ENCODE measurements around the gene SUGCT. TPM values are rescaled to one million over a fixed set of nuclear protein-coding genes. Genes with fewer than 3 reads are reported as not detected.

SUGCT gene
- total and polyA plus RNA-seq, 2 of the 13 experiments (the other 11 are each of a cell fraction or from before 2014, with no cell fraction given) = 10.1 to 22.2 TPM

DNA sequence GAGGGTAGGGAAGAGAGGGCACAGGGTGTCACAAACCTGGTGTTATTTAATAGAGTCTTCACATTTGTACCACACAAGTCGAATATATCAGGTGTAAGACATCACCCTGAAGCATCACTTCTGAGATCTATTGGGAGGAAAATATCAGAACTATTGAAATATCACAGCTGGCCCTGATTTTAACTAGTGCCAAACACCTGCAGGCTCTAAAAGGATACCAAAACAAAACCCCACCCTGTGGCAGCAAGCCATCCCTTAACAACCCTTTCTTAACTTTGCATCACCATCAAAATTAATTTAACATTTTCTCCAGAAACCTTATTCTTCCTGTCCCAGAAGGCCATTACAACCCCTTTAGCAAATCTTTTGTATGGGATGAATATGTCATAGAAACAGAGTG lies 365.4 kb downstream of the SUGCT start (continued):
- TF ChIP-seq, protein P1, sequence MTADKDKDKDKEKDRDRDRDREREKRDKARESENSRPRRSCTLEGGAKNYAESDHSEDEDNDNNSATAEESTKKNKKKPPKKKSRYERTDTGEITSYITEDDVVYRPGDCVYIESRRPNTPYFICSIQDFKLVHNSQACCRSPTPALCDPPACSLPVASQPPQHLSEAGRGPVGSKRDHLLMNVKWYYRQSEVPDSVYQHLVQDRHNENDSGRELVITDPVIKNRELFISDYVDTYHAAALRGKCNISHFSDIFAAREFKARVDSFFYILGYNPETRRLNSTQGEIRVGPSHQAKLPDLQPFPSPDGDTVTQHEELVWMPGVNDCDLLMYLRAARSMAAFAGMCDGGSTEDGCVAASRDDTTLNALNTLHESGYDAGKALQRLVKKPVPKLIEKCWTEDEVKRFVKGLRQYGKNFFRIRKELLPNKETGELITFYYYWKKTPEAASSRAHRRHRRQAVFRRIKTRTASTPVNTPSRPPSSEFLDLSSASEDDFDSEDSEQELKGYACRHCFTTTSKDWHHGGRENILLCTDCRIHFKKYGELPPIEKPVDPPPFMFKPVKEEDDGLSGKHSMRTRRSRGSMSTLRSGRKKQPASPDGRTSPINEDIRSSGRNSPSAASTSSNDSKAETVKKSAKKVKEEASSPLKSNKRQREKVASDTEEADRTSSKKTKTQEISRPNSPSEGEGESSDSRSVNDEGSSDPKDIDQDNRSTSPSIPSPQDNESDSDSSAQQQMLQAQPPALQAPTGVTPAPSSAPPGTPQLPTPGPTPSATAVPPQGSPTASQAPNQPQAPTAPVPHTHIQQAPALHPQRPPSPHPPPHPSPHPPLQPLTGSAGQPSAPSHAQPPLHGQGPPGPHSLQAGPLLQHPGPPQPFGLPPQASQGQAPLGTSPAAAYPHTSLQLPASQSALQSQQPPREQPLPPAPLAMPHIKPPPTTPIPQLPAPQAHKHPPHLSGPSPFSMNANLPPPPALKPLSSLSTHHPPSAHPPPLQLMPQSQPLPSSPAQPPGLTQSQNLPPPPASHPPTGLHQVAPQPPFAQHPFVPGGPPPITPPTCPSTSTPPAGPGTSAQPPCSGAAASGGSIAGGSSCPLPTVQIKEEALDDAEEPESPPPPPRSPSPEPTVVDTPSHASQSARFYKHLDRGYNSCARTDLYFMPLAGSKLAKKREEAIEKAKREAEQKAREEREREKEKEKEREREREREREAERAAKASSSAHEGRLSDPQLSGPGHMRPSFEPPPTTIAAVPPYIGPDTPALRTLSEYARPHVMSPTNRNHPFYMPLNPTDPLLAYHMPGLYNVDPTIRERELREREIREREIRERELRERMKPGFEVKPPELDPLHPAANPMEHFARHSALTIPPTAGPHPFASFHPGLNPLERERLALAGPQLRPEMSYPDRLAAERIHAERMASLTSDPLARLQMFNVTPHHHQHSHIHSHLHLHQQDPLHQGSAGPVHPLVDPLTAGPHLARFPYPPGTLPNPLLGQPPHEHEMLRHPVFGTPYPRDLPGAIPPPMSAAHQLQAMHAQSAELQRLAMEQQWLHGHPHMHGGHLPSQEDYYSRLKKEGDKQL (CRISPR knock-in tag; IDR thresholded peaks at IDR 0.05; ENCODE audit: low read depth) = no peak
- TF ChIP-seq ZNF543 (CRISPR knock-in tag; IDR thresholded peaks at IDR 0.05) = no peak
- no peak for TF ChIP-seq YY1 (IDR thresholded peaks at IDR 0.05; ENCODE audit: insufficient read depth, insufficient replicate concordance, low read depth, low read length)
- no peak for TF ChIP-seq TFAP4 (IDR thresholded peaks at IDR 0.05; ENCODE audit: borderline replicate concordance, low read depth)
- no peak for TF ChIP-seq ZNF883 (CRISPR knock-in tag; IDR thresholded peaks at IDR 0.05; ENCODE audit: not compliant biosample characterization)
- TF ChIP-seq KLF11 (CRISPR knock-in tag; IDR thresholded peaks at IDR 0.05) = no peak
- TF ChIP-seq ZNF562 (CRISPR knock-in tag; IDR thresholded peaks at IDR 0.05; ENCODE audit: borderline replicate concordance) = no peak
- no peak for TF ChIP-seq NR3C1 (CRISPR knock-in tag; IDR thresholded peaks at IDR 0.05)
- TF ChIP-seq ZNF282 (IDR thresholded peaks at IDR 0.05; ENCODE audit: partially characterized antibody) = no peak
